HepG2 (cell line): ENCODE measurements around the gene CIART. TPM values are rescaled to one million over a fixed set of nuclear protein-coding genes. Genes with fewer than 3 reads are reported as not detected.

Source experiments
- ARHGAP35 ChIP-seq: sonication (generic); formaldehyde crosslinking; IDR thresholded peaks from 2 replicates; pipeline ENCODE4 v1.9.0; 2022; ENCODE audit warnings: mild to moderate bottlenecking, inconsistent platforms, moderate library complexity, missing genetic modification reagents, borderline replicate concordance
- CENPBD1 ChIP-seq: sonication (generic); formaldehyde crosslinking; IDR thresholded peaks from 2 replicates; pipeline ENCODE4 v1.8.0; 2022; ENCODE audit warnings: missing genetic modification reagents, low read depth, mild to moderate bottlenecking, borderline replicate concordance
- CREM ChIP-seq, 2 experiments: sonication (generic) in 1 of 2; formaldehyde crosslinking in 1 of 2; IDR thresholded peaks; 2 replicates each; pipeline versions ENCODE4 v1.4.0 to v1.6.1; 2016 to 2020; ENCODE audit warnings: antibody characterized with exemption in 1 of 2, mild to moderate bottlenecking in 1 of 2, missing genetic modification reagents in 1 of 2
- DNMT1 ChIP-seq: sonication (generic); formaldehyde crosslinking; IDR thresholded peaks from 2 replicates; pipeline ENCODE4 v1.5.1; 2020; ENCODE audit warnings: mild to moderate bottlenecking, missing genetic modification reagents
- DR1 ChIP-seq: sonication (generic); formaldehyde crosslinking; IDR thresholded peaks from 2 replicates; pipeline ENCODE4 v1.8.0; 2021; ENCODE audit warnings: mild to moderate bottlenecking, missing genetic modification reagents, inconsistent platforms
- KAT7 ChIP-seq: IDR thresholded peaks from 2 replicates; pipeline ENCODE4 v1.6.1; 2018; ENCODE audit warnings: borderline replicate concordance, missing compliant biosample characterization
- KLF16 ChIP-seq, 2 experiments: sonication (generic) in 1 of 2; formaldehyde crosslinking in 1 of 2; IDR thresholded peaks; 2 replicates each; pipeline versions ENCODE4 v1.6.1 to v1.8.0; 2016 to 2023; ENCODE audit warnings: missing genetic modification reagents in 2 of 2, missing compliant biosample characterization in 1 of 2
- NKX3-1 ChIP-seq: sonication (generic); formaldehyde crosslinking; IDR thresholded peaks from 2 replicates; pipeline ENCODE4 v1.5.0; 2020; ENCODE audit warnings: missing genetic modification reagents
- SNRNP70 ChIP-seq: fragments of 200-400 bp; formaldehyde crosslinking; IDR thresholded peaks from 2 replicates; pipeline ENCODE4 v1.6.1; 2017; ENCODE audit warnings: mild to moderate bottlenecking, low read depth, low read length, moderate library complexity
- TEAD3 ChIP-seq: optimal IDR thresholded peaks from 2 replicates; pipeline ENCODE3; 2016; ENCODE audit warnings: borderline replicate concordance
- TEF ChIP-seq: sonication (generic); formaldehyde crosslinking; IDR thresholded peaks from 2 replicates; pipeline ENCODE4 v1.5.0; 2020; ENCODE audit warnings: missing genetic modification reagents
- TFDP2 ChIP-seq: sonication (generic); formaldehyde crosslinking; IDR thresholded peaks from 2 replicates; pipeline ENCODE4 v1.4.0; 2020; ENCODE audit warnings: missing genetic modification reagents
- TOPORS ChIP-seq: sonication (generic); formaldehyde crosslinking; IDR thresholded peaks from 2 replicates; pipeline ENCODE4 v1.8.0; 2023; ENCODE audit warnings: mild to moderate bottlenecking, missing genetic modification reagents
- U2AF1 ChIP-seq: fragments of 200-400 bp; formaldehyde crosslinking; optimal IDR thresholded peaks from 2 replicates; pipeline ENCODE3; 2017; ENCODE audit warnings: mild to moderate bottlenecking, low read depth, low read length
- YY1 ChIP-seq: IDR thresholded peaks from 2 replicates; pipeline ENCODE4 v1.6.1; 2011; ENCODE audit warnings: low read length, low read depth, moderate library complexity, mild to moderate bottlenecking; ENCODE audit not compliant: insufficient read depth, insufficient replicate concordance
- ZKSCAN5 ChIP-seq: sonication (generic); formaldehyde crosslinking; IDR thresholded peaks from 2 replicates; pipeline ENCODE4 v1.5.1; 2020; ENCODE audit warnings: mild to moderate bottlenecking, missing genetic modification reagents
- ZNF264 ChIP-seq: sonication (generic); formaldehyde crosslinking; IDR thresholded peaks from 2 replicates; pipeline ENCODE4 v1.4.0; 2020; ENCODE audit warnings: missing genetic modification reagents
- ZNF512B ChIP-seq: sonication (generic); formaldehyde crosslinking; IDR thresholded peaks from 2 replicates; pipeline ENCODE4 v1.5.1; 2020; ENCODE audit warnings: missing genetic modification reagents, mild to moderate bottlenecking, borderline replicate concordance
- ZNF572 ChIP-seq: sonication (generic); formaldehyde crosslinking; IDR thresholded peaks from 2 replicates; pipeline ENCODE4 v1.5.1; 2020; ENCODE audit warnings: mild to moderate bottlenecking, missing genetic modification reagents
- ZNF598 ChIP-seq: sonication (generic); formaldehyde crosslinking; IDR thresholded peaks from 2 replicates; pipeline ENCODE4 v1.5.1; 2020; ENCODE audit warnings: mild to moderate bottlenecking, missing genetic modification reagents, borderline replicate concordance
- ZNF775 ChIP-seq: sonication (generic); formaldehyde crosslinking; IDR thresholded peaks from 2 replicates; pipeline ENCODE4 v1.4.0; 2020; ENCODE audit warnings: missing genetic modification reagents, mild to moderate bottlenecking, moderate library complexity, borderline replicate concordance
- ZNF777 ChIP-seq: sonication (generic); formaldehyde crosslinking; IDR thresholded peaks from 2 replicates; pipeline ENCODE4 v1.4.0; 2020; ENCODE audit warnings: missing genetic modification reagents
- ZNF784 ChIP-seq: sonication (generic); formaldehyde crosslinking; IDR thresholded peaks from 2 replicates; pipeline ENCODE4 v1.5.1; 2020; ENCODE audit warnings: missing genetic modification reagents, mild to moderate bottlenecking, borderline replicate concordance
- ZNF788 ChIP-seq: sonication (generic); formaldehyde crosslinking; IDR thresholded peaks from 2 replicates; pipeline ENCODE4 v1.5.0; 2020; ENCODE audit warnings: mild to moderate bottlenecking, missing genetic modification reagents, borderline replicate concordance
- polyA plus RNA-seq, 8 experiments: library from polyadenylated mRNA; depleted of rRNA in 3 of 8; stranded (reverse) in 7 of 8; unstranded in 1 of 8; fragments of >200 nt; fragmentation: Illumina TruSeq in 4 of 8; extraction: Trizol in 4 of 8; gene quantifications; 2 replicates each; pipeline versions ENCODE4 v1.2.1 to v1.2.3, GENCODE V29; 2011 to 2016; ENCODE audit warnings: low read depth in 4 of 8, missing spikeins in 1 of 8, mixed read lengths in 1 of 8; ENCODE audit not compliant: insufficient read depth in 1 of 8
- total RNA-seq, 5 experiments: library from RNA; depleted of rRNA; stranded (reverse); fragments of >200 nt; fragmentation: Illumina TruSeq; extraction: Trizol; gene quantifications; 2 replicates each; pipeline ENCODE4 v1.2.3, GENCODE V29; 2016; ENCODE audit warnings: low read depth in 1 of 5

The CIART gene
- total and polyA plus RNA-seq, 2 of the 13 experiments (the other 11 are each of a cell fraction or from before 2014, with no cell fraction given) = 0.58 TPM; not detected in 1

GRCh38 chr1:150234566-150235293 is 47.6 kb upstream of the CIART start (continued):
- TF ChIP-seq TFDP2 (CRISPR knock-in tag) (peak; percentile 64), CREM (IDR thresholded peaks at IDR 0.05) (no peak), CREM (CRISPR knock-in tag; IDR thresholded peaks at IDR 0.05) (no peak), U2AF1 (no peak), SNRNP70 (no peak), TEAD3 (CRISPR knock-in tag) (peak; percentile 26), KLF16 (CRISPR knock-in tag; IDR thresholded peaks at IDR 0.05) (peak in 1 of 2 experiments; percentile 47; a peak in 2 of 4 replicates), ZKSCAN5 (CRISPR knock-in tag) (no peak), ZNF788 (CRISPR knock-in tag) (no peak; the same call in 1 of the 2 replicates), ZNF777 (CRISPR knock-in tag) (peak; percentile 69), ZNF598 (CRISPR knock-in tag) (peak; percentile 33; the same call in 1 of the 2 replicates), ZNF775 (CRISPR knock-in tag) (no peak), DR1 (CRISPR knock-in tag) (no peak), KAT7 (peak; percentile 65; the same call in 1 of the 2 replicates), ZNF264 (CRISPR knock-in tag) (no peak), TEF (CRISPR knock-in tag) (no peak), ZNF784 (CRISPR knock-in tag) (no peak), TOPORS (CRISPR knock-in tag) (0 out of 2 replicates have a peak, but pooled peaks have one; percentile 29), ZNF572 (CRISPR knock-in tag) (no peak), DNMT1 (CRISPR knock-in tag) (no peak), CENPBD1 (no peak), ARHGAP35 (CRISPR knock-in tag) (peak; percentile 53; the same call in 1 of the 2 replicates), YY1 (peak; percentile 13), ZNF512B (CRISPR knock-in tag) (no peak), NKX3-1 (no peak)
